HG03354 (cell line): ENCODE data around the gene CDH6.

Experiments
- ATAC-seq: cut with Tn5 transposase; IDR thresholded peaks from one replicate; pipeline ENCODE4 v1.9.1; 2021; ENCODE audit warnings: mild to moderate bottlenecking; ENCODE audit not compliant: unreplicated experiment, poor library complexity, severe bottlenecking

The CDH6 gene

GRCh38 chr5:31301833-31302232, 108.3 kb downstream of the CDH6 start:
- ATAC-seq, result no peak

- no peak for ATAC-seq
Observed at GRCh38 chr5:31303688-31304087, 110.2 kb downstream of the CDH6 start.

- no peak for ATAC-seq
Observed at GRCh38 chr5:31317665-31318064, 124.2 kb downstream of the CDH6 start.

- ATAC-seq, result no peak
Observed at GRCh38 chr5:31319335-31319734, 125.8 kb downstream of the CDH6 start.

GRCh38 chr5:31322946-31323345, 129.5 kb downstream of the CDH6 start:
- no peak for ATAC-seq

- ATAC-seq, result no peak
Observed at GRCh38 chr5:31324842-31325241, 131.4 kb downstream of the CDH6 start.

GRCh38 chr5:31328040-31328733, 134.7 kb downstream of the CDH6 start:
- ATAC-seq, result no peak

GRCh38 chr5:31329715-31330114, 136.2 kb downstream of the CDH6 start:
- ATAC-seq, result no peak

- no peak for ATAC-seq
Observed at GRCh38 chr5:31332160-31332559, 138.7 kb downstream of the CDH6 start.

GRCh38 chr5:31333475-31333874, 140.0 kb downstream of the CDH6 start:
- no peak for ATAC-seq

- ATAC-seq, result no peak
Observed at GRCh38 chr5:31334061-31334860, 140.8 kb downstream of the CDH6 start.

GRCh38 chr5:31335456-31335855, 142.0 kb downstream of the CDH6 start:
- no peak for ATAC-seq

GRCh38 chr5:31343946-31344345, 150.5 kb downstream of the CDH6 start:
- ATAC-seq, result no peak

GRCh38 chr5:31346896-31347551, 153.5 kb downstream of the CDH6 start:
- no peak for ATAC-seq

GRCh38 chr5:31347552-31347905, 154.0 kb downstream of the CDH6 start:
- ATAC-seq, result no peak

GRCh38 chr5:31350395-31350794, 156.9 kb downstream of the CDH6 start:
- no peak for ATAC-seq

GRCh38 chr5:31355337-31355736, 161.9 kb downstream of the CDH6 start:
- no peak for ATAC-seq

- no peak for ATAC-seq
Observed at GRCh38 chr5:31357038-31357437, 163.6 kb downstream of the CDH6 start.

GRCh38 chr5:31359839-31360238, 166.4 kb downstream of the CDH6 start:
- ATAC-seq, result no peak

- ATAC-seq, result no peak
Observed at GRCh38 chr5:31361234-31361633, 167.7 kb downstream of the CDH6 start.
